IPS-20b (cell line): Measurements from ENCODE around the gene CES5A.
"Not testable (repeated sequence)": the region's sequence is repeated elsewhere in the genome, so short reads cannot be mapped to it uniquely, and the experiment has no call there.

Experiments
- H3K27ac ChIP-seq: one replicate; pipeline ENCODE4 v1.5.1; 2013; ENCODE audit warnings: low read length
- H3K27me3 ChIP-seq: 2 replicates; pipeline ENCODE4 v1.6.1; 2013; ENCODE audit warnings: mild to moderate bottlenecking, low read length, inconsistent platforms; ENCODE audit not compliant: insufficient read depth
- H3K36me3 ChIP-seq: 2 replicates; pipeline ENCODE4 v1.6.1; 2013; ENCODE audit warnings: low read depth, mild to moderate bottlenecking, inconsistent platforms, low read length, moderate library complexity; ENCODE audit not compliant: insufficient read depth
- H3K4me1 ChIP-seq: 2 replicates; pipeline ENCODE4 v1.6.1; 2013; ENCODE audit warnings: mild to moderate bottlenecking, control low read depth, inconsistent platforms, low read length, moderate library complexity; ENCODE audit not compliant: insufficient read depth
- H3K4me3 ChIP-seq: 2 replicates; pipeline ENCODE4 v1.5.1; 2013; ENCODE audit warnings: mild to moderate bottlenecking, low read length, inconsistent platforms
- H3K9ac ChIP-seq: 2 replicates; pipeline ENCODE4 v1.6.1; 2013; ENCODE audit warnings: low read depth, mild to moderate bottlenecking, inconsistent platforms, low read length, moderate library complexity
- H3K9me3 ChIP-seq: 2 replicates; pipeline ENCODE4 v1.6.1; 2013; ENCODE audit warnings: mild to moderate bottlenecking, low read depth, low read length, inconsistent platforms; ENCODE audit not compliant: insufficient read depth

CES5A gene

GRCh38 chr16:55809851-55810250, 65.3 kb downstream of the CES5A start:
- Histone ChIP-seq H3K4me1 (no peaks in the 10 kb centered on the region), H3K4me3 (no peak overlapping the region), H3K9ac (no peak overlapping the region), H3K9me3 (no peaks in the 10 kb centered on the region), H3K27me3 (no peaks in the 10 kb centered on the region), H3K27ac (no peak overlapping the region), H3K36me3 (no peaks in the 10 kb centered on the region)

DNA sequence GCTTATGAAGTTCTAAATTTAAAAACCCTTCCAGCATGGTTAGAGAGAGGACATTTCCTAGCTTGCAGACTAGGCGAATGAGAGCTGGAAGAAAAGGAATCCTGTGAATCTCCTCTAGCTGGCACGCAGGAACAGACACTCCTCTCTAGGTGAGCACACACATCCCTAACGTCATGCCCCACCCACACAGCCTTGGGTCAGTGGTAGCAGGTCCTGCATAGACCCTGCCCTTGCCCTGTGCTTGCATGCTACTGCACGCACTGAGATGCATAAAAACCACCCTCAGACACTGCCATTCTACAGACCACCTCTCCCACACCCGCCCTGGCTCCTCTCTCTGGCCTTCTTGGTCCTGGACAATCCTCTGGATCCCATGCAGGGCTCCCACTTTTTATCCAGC, 65.8 kb downstream of the CES5A start:
- Histone ChIP-seq H3K36me3 (no peaks in the 10 kb centered on the region), H3K27ac (no peak overlapping the region), H3K9ac (no peak overlapping the region), H3K4me3 (no peak overlapping the region), H3K9me3 (no peaks in the 10 kb centered on the region), H3K27me3 (no peaks in the 10 kb centered on the region), H3K4me1 (no peaks in the 10 kb centered on the region)

GRCh38 chr16:55808286-55808685, 66.9 kb downstream of the CES5A start:
- H3K4me3 ChIP-seq, H3K9me3 ChIP-seq, H3K9ac ChIP-seq, H3K36me3 ChIP-seq, H3K27me3 ChIP-seq, H3K4me1 ChIP-seq, H3K27ac ChIP-seq: not testable (repeated sequence)

DNA sequence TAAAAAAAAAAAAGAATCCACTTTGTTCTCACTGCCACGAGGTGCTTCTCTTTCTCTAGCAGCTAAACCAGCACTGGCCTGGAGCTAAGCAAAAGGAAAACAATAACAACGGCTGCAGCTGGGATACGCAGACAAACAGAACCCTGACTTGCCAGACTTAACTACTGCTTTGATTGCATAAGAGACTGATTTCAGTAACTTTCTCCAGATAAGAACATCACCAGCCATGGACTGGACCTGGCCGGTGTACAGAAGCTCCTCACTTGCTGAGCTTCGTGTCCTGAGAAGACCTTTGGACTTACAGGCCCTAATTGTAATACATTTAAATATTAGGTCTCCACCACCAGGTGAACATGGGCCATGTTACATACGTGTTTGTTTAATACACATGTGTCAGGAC, 70.1 kb downstream of the CES5A start:
- not testable (repeated sequence) for H3K36me3 ChIP-seq, H3K4me3 ChIP-seq, H3K9ac ChIP-seq, H3K27ac ChIP-seq, H3K27me3 ChIP-seq, H3K9me3 ChIP-seq, H3K4me1 ChIP-seq

GRCh38 chr16:55803681-55804080, 71.5 kb downstream of the CES5A start:
- H3K4me3 ChIP-seq, H3K4me1 ChIP-seq, H3K9me3 ChIP-seq, H3K27ac ChIP-seq, H3K36me3 ChIP-seq, H3K9ac ChIP-seq, H3K27me3 ChIP-seq: not testable (repeated sequence)
